GM19468 (cell line): ENCODE data around the gene PCGF2.
"Not testable (repeated sequence)": the region's sequence is repeated elsewhere in the genome, so short reads cannot be mapped to it uniquely, and the experiment has no call there.

Experiments
- ATAC-seq: cut with Tn5 transposase; IDR thresholded peaks from one replicate; pipeline ENCODE4 v1.9.1; 2021; ENCODE audit warnings: mild to moderate bottlenecking, moderate library complexity, moderate number of reproducible peaks; ENCODE audit not compliant: unreplicated experiment; ENCODE audit errors: extremely low read depth

PCGF2 gene

DNA sequence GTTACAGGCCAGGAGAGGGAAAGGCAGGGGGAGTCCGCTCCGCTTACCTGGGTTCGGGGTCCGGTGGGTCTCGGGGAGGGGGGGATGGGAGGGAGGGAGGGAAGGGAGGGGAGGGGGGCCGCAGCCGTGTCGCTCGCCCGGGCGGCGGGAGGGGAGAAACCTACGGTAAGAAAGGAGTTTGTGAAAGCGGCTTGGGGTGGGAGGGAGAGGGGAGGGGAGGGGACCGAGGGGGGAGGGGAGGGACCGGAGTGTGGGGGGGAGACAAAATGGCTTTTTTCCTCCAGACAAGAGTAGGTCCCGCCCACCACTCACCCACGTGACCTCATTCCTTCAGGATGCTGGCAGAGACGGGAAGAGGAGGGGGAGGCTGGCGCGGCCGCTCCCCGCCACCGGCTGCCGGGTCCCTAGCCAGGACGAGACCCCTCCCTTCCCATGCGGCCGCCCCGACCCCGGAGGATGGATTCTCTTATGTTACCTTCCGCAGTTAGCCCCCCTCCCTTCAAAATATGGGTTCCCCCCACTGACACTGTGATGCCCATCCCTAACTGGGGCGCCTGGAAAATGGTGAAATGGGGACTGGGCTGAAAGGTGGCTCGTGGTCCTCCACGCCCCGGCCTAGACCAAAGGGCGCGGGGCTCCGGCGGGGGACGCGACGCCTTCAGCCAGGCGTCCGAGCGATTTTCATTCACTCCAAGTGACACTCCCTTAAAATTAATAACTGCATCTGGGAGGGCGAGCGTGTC, at the start of gene PCGF2:
Gene PCGF2, minus strand, starts transcription at position 188 of the 743 bp plus-strand sequence. CDS start 7,934 bp downstream, outside the sequence.
- no peak for ATAC-seq

DNA sequence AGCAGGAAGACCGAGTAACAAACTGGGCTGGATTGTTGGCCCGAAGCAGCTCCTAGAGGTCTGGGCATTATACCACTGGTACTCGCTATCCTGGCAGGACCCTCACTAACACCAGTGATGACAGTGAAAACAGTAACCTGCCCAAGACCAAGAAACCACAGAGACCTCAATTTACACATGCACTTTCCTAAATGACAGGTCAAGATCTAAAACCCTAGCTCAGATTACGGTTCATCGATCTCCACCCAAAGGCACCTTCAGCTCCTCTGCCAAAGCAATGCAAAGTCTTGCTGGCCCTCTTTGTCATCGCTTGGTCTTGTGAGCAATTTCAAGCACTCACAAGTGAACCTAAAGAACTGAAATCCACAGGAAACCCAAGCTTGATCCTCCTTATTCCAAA, 49.7 kb upstream of the PCGF2 start:
- ATAC-seq: no peak

DNA sequence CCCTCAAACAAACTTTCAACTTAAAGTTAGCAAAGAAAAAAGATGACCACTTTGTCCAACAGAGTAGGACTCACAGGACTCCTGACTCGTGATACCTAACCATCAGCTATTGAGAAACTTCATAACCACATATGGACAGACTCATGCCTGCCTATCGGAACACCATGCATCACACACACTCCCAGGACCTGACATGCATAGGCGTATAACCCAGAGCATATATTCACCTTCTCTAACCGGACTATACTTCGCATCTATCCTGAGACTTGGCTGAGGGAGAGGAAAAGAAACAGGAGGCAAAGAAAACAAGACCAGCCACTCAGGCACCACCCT, 49.0 kb upstream of the PCGF2 start:
- ATAC-seq: no peak

DNA sequence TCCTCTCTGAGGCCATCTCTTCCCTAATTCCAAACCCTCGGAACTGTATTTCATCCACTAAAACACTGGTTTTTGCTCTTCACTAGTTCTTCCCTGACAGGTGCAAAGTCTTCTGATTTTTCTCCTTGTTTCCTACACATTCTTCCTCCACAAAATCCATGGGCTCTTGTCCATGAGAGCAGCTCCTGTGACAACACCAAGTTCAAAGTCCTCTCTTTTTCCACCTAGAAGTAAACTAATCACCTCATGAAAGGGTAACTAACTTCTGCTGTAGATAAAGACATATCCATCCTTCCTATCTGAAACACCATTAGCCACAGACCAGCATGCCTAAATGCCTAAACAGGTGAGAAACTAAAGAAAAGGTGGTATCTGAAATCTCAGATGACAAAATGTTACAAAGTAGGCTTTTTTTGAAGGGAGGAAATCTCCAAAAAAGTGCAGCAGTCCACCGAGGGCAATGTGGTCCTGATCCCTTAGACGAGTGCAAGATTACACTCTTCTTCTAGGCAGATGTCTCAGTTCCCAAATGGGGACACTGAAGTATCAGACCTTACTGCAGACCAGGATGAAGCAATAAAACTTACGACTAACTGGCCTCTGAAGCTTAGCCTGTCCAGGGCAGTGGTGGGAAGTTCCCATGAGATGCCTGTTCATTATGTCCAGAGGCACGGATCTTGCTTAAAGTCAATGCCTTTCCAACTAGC, 48.5 kb upstream of the PCGF2 start:
- ATAC-seq: no peak

DNA sequence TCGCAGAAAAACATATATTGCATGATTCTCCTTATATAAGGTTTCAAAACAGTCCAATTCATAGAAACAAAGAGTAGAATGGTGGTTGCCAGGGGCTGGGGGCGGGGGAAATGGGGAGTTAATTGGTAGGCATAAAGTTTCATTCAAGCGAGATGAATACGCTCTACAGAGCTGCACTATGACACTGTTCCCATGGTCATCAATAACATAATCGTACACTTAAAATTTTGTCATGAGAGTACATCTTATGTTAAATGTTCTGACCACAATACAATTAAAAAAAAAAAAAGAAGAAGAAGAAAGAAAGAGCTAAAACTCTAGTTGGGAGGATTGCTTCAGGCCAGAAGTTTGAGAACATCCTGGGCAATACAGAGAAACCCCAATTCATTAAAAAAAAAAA, 46.1 kb upstream of the PCGF2 start:
- no peak for ATAC-seq

- ATAC-seq: no peak
These were observed 43.0 kb upstream of the PCGF2 start for GRCh38 chr17:38791162-38791561.

- ATAC-seq: not testable (repeated sequence)
These were observed 42.1 kb upstream of the PCGF2 start for GRCh38 chr17:38790148-38790707.

- no peak for ATAC-seq
These were observed 41.0 kb upstream of the PCGF2 start for GRCh38 chr17:38789185-38789584.

GRCh38 chr17:38787999-38788398, 39.9 kb upstream of the PCGF2 start:
- ATAC-seq: not testable (repeated sequence)

DNA sequence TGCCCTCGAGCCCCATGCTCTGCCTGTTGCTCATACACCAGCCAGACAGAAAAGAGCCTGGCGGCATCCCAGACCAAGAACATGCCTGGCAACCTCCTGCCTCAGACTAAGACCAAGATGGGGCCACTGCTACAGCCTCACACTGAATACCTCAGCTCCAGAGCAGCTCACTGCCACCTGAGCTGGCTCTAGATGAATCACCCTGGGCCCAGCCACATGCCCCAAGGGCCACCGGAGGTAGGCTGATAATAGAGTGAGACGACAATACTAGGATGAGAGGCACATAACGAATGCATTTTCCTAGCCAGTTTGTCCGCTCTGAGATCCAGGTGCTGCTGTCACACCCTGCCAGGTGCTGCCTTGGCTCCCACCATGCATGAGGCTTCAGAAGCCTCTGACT, 38.2 kb upstream of the PCGF2 start:
- ATAC-seq: no peak

GRCh38 chr17:38783227-38783626, 35.1 kb upstream of the PCGF2 start:
- no peak for ATAC-seq

DNA sequence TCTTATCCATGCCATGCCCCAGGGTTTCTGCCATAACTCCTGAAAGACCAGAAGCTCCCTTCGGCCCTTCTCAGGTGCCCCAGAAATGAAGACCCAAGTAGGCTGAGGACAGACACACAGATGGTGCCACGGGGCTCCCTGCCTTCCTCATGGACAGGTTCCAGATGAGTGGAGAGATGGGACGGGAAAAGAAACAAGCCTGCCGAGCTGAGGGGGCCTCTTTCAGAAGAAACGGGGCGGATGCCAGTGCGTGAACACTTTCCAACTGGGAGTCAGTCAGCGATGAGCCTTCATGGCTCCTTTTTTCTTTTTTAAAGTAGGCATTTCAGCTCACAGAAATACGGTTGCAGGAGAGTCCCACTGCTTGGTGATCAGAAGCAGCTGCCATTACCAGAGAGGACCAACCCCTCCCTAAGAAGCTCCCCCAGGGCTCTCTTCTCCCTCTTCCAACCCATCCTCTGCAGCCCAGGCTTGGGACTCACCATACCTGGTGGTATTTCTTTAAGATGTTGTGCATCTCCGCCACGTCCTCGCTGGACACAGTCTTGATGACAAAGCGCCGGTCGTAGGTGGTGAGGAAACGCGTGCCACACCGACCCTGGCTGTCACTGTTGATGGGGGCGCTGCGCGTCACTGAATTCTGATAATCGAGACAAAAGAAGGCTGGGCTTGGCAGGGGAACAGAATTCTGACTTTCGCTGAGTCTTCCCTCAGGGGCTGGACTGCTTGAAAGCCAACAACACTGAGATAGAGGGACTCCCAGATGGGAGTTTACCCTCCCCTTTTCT, 32.0 kb upstream of the PCGF2 start:
- ATAC-seq: no peak

DNA sequence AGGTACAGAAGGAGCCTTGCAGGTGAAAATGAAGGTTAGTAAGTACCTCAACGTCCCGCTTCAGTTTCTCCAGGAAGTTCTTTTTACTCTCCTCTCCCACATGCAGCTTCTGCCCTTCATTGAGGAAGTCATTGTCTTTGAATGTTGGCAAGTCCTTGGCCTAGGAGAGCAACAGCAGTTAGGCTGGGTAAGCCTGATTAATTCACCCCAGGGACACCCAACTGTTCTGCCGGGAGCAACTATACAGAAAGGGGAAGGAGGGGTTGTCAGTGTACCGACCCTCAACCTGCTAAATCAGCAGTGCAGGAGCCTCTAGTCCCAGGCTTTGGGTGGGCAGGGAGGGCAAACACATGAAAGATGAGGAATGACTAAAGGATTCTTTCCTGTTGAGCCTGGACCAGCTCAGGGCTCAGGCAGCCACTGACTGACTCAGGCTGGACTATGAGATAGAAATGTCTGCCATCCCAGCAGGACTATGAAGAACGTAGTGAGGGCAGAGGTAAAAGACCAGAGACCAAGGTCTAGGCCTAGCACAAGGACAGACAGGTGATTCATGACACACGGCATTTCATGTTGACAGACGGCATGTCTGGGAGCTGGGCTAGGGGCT, 29.6 kb upstream of the PCGF2 start:
- ATAC-seq: no peak

- ATAC-seq: no peak
These were observed 25.1 kb upstream of the PCGF2 start for GRCh38 chr17:38773258-38773657.

DNA sequence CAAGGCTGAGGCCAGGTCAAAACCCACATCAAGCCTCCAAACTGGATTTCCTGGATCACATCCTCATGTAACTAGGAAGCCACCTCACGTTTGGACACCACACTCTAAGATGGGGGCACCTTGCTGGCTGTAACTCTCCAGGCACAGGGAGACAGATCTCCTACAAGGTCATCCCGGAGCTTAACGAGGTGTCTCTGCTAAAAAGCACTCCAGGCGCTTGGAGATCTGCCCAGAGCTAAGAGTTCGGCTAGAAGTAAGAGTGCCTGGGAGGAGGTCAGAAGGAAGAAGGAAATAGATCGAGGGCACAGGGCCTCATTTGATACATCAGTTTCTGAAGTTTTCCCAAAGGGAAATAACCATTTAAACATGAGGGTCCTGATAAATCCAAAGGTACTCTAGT, 20.3 kb upstream of the PCGF2 start:
- no peak for ATAC-seq

DNA sequence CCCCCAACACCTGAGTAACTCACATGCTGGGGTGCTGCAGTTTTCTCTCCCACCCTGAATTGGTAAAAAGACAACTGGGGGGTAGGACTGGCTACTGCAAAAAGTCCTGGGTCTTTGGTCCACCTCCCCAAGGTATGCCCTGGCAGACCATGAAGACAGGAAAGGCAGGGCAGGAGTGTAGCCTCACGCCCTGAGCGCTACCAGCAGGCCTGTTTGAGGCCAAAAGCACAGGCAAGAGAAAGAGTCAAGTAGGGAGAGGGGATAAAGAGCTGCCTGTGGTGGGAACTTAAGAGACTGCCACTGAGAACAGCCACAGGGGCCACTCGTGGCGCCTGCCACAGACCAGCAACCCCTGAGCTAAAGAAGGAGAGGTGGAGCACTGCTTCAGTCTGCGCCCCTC, 18.2 kb upstream of the PCGF2 start:
- ATAC-seq: no peak

DNA sequence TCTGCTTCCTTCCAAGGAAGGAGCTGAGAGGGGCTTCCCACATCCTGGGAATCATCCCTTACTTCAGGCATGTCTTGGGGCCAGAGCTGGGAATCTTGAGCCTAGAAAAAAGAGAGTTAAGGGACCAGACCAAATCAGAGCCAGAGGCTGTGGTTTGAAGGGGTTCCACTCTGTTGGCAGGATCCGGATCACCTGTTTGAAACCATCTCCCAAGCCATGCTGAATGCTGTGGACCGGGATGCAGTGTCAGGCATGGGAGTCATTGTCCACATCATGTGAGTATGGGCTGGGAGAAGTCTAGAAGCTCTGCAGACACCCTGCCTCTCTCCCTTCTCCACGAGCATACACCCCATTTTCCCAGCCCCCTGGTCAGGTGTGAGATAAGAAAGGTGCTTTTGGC, 14.1 kb upstream of the PCGF2 start:
- ATAC-seq: no peak

GRCh38 chr17:38761612-38762011, 13.5 kb upstream of the PCGF2 start:
- ATAC-seq: no peak

DNA sequence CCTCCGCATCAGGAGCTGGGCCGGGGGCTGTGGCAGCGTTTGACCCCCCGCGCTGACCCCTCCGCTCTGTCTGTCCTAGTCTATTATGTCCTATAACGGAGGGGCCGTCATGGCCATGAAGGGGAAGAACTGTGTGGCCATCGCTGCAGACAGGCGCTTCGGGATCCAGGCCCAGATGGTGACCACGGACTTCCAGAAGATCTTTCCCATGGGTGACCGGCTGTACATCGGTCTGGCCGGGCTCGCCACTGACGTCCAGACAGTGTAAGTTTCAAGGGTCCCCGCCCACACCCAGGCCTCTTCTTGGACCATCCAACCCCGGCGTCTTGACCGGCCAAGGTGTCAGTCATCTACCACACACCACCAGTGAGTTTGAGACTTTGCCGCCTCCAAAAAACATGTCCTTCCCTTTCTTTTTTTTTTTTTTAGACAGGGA, 5.0 kb upstream of the PCGF2 start:
- no peak for ATAC-seq

DNA sequence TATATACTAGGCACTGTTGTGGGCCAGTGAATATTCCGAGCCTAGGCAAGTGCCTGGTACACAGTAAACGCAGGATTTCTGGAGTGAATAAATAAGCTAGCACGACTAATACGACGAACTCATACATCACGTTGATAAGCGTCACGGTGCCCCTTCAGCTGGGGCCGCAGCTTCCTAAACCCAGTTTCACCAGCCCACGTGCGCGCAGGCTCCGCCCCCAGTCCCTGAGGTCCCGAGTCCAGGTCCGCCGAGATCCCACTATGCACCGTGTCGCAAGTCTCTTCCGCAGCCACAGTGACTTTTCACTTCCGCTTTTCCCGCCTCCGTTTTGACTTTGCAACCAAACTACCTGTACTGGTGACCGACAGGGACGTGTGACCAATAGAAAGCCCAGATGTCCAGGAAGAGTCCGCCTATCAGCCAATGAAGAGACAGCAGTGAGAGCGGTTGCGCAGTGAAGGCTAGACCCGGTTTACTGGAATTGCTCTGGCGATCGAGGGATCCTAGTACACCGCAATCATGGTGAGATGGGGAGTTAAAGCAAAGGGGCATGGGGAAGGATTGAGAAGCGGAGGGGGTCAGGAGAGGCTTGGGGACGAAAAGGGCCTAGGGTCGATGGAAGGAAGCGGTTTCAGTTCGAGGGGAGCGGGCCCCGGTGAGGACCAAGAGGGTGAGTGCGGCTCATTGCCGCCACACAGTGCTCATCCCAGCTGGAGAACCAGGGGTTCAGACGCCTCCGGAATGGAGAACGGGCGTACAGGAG, 4.4 kb upstream of the PCGF2 start, which contains the start of gene PSMB3:
Gene PSMB3, plus strand, starts transcription at position 434 of the 763 bp plus-strand sequence. Its CDS starts 86 bp downstream, at position 520.
- peak; percentile 92 for ATAC-seq
